Right ventricle myocardium superior (tissue), 1 donor: Measurements from ENCODE around the gene SOAT2. TPM values are rescaled to one million over a fixed set of nuclear protein-coding genes. Genes with fewer than 3 reads are reported as not detected.
"Not testable (repeated sequence)": the region's sequence is repeated elsewhere in the genome, so short reads cannot be mapped to it uniquely, and the experiment has no call there.

Source experiments
- ATAC-seq: fragments of 200-7000 bp; cut with Tn5 transposase; one replicate; pipeline ENCODE4 v1.9.1; 2020; ENCODE audit warnings: mild to moderate bottlenecking; ENCODE audit not compliant: poor library complexity
- DNase-seq: peaks from one replicate; pipeline ENCODE4 v3.0.0-alpha.2; 2020
- intact Hi-C: fragments of 100-400 bp; cut with DNase I; formaldehyde crosslinking; loops from one replicate; pipeline ENCODE4 v1.11.2; 2022
- total RNA-seq: library from RNA; stranded (reverse); fragmentation: NEBNext Ultra II Directional; extraction: Animal tissue kit (Norgen Biotek cat#: 25700); gene quantifications from one replicate; pipeline ENCODE4 v1.2.1, GENCODE V29; 2021
- donor health status: DM: no; HTN: yes; CAD: no; lungs with severe emphysema.

Gene SOAT2
- total RNA-seq, 1 donor from 2014 or later, result not detected

GRCh38 chr12:53098354-53098981 lies 4.8 kb upstream of the SOAT2 start:
- ATAC-seq (peak; percentile 21), DNase-seq (no peak)
- intact Hi-C loops, result loop anchor here (2.0 kb wide), 1 partner anchor 32 kb away; no protein-coding TSS in a partner anchor

DNA sequence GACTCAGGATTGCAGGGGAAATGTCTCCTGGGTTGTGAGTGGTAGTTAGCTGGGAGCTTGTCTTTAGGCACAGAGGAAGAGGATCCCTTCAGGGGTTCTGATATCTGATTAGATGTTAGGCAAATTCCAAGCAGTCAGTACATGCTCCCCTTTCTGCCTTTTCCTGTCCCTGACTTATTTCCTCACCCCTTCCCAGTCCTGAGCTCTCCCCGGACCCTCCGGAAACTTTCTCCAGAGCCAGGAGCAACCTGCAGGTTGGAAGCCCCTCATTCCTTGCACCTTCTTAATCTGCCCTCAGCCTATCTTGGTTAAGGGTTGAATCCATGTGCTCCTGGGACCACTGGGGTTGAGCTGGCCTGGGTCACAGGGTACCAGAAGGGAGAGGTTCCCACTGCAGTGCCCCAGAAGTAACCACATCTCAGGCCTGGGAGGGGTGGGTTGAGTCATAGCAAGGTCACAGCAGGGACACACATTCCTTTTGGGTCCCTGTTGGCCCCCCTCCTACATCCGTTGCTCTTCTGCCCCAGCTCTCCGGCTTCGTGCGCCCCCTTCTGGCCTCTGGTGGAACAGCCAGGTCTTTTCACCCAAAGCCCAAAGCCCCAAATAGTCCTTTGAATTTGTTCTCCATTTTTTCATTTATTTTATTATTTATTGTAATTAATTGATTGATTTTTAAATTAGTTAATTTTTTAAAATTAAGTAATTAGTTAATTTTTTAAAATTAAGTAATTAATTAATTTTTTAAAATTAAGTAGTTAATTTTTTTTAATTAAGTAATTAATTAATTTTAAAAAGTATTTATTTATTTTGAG lies 4.0 kb upstream of the SOAT2 start:
- DNase-seq (peak; percentile 95), ATAC-seq (peak; percentile 78)
- intact Hi-C loops, result loop anchor here (2.0 kb wide), 1 partner anchor 32 kb away; no protein-coding TSS in a partner anchor

DNA sequence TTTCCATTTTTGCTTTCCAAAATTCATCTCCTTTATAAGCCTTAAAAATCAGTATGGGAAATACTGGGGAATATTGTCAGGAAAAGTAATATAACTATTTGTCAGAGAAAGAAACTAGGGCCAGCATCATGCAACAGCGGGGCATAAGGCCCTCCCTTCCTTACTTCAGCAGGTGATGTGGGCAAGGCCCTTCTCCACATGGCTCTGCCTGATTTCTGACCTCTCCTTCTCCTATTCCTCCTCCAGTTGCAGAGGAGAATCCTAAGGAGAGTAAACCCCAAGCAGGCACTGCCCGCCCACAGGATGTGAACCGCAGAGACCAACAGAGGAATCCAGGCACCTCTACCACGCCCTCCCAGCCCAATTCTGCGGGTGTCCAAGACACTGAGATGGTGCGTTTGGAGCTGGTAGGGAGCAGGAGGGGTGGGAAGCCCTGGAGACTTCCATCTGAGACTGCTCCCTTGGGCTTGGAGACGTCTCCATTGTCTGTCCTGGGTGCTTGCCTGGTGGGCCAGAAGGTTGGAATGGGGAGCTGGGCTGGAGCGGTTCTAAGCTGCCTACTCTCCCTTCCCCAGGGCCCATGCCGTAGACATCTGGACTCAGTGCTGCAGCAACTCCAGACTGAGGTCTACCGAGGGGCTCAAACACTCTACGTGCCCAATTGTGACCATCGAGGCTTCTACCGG lies 2.7 kb upstream of the SOAT2 start:
- no peak for ATAC-seq
- no peak for DNase-seq
- intact Hi-C loops, result no loop called here

DNA sequence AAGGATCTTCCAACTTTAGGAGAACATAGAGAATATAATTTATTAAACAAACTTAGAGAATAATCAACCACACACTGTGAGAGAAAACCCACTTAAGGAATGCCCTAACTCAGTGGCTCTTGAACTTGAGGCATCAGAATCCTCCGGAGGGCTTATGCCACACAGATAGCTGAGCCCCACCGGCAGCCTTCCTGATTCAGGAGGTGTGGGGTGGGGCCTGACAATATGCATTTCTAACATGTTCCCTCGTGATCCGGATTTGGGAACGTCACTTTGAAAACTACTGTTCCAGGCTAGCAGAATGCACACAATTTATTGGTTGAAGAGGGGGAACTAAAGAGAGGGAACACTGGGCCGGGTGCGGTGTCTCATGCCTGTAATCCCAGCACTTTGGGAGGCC lies 2.0 kb upstream of the SOAT2 start:
- no peak for ATAC-seq
- intact Hi-C loops, result no loop called here
- no peak for DNase-seq

- intact Hi-C loops, result no loop called here
- no peak for ATAC-seq
- no peak for DNase-seq
Observed at GRCh38 chr12:53101931-53102781, 1.1 kb upstream of the SOAT2 start.

DNA sequence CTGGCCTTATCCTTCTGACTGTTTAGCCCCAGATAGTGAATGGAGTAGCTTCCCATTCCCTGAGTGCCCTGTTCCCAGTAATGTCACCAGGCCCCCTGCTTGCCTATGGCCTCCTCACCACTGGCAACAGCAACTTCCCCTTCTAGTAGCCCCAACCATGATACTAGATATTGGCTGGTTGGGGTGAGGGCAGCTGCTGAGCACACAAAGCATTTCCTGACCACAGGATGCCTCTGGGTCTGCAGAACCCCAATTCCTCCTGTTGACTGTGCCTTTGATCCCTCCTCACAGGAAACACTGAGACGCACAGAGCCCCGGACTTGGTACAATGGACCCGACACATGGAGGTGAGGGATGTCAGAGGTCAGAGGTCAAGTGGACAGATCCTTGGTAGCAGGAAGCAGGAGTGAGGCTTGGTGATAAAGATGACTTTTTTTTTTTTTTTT lies 597 bp downstream of the SOAT2 start:
- ATAC-seq, result no peak
- DNase-seq, result no peak
- intact Hi-C loops, result no loop called here

GRCh38 chr12:53105256-53105655 lies 2.0 kb downstream of the SOAT2 start:
- intact Hi-C loops, result no loop called here
- ATAC-seq (no peak), DNase-seq (no peak)

DNA sequence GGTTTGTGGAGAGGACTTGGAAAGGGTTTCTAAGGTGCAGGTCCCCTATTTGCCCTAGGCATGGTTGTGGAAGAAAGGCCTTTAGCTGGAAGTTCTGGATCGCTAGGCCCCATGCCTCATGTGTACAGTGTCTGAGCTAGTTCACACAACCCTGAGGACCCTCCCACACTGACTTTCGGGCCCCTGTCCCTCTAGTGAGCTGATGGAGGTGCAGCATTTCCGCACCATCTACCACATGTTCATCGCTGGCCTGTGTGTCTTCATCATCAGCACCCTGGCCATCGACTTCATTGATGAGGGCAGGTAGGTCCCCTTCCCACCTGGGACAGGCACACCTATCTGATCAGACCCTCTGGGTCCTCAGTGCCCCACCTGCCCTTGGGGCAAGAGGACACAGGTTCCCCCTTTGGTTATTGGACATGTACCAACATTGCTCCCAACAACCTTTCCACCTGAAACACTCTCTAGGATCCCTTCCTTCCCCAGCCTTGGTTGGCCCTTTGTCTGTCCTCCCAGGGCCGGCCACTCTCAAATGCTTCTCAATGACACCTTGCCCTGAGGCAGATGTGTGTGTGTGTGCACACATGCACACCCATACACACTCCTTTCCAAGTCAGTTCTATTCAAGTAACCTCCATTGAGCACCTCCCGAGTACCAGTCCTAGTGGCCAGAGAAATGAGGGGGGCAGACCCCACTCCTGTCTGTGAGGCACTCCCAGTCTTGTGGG lies 2.6 kb downstream of the SOAT2 start:
- DNase-seq, result no peak
- intact Hi-C loops, result no loop called here
- ATAC-seq, result no peak

- intact Hi-C loops, result no loop called here
- ATAC-seq (no peak), DNase-seq (no peak)
Observed at GRCh38 chr12:53107122-53107521, 3.8 kb downstream of the SOAT2 start.

DNA sequence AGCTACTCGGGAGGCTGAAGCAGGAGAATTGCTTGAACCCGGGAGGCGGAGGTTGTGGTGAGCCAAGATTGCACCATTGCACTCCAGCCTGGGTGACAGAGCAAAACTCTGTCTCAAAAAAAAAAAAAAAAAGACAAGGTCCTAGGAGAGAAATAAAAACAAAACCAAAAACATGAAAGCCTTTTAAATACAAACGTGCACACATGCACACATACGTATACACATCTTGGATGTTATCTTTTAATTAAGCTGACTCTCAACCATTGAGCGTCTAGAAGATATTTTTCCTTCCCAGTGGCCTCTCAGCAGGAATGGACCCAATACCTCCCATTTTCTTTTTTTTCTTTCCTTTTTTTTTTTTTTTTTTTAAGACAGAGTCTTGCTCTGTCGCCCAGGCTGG lies 9.1 kb downstream of the SOAT2 start:
- ATAC-seq, DNase-seq, intact Hi-C loops: not testable (repeated sequence)

- no peak for ATAC-seq
Observed at GRCh38 chr12:53113136-53113705, 9.9 kb downstream of the SOAT2 start.

DNA sequence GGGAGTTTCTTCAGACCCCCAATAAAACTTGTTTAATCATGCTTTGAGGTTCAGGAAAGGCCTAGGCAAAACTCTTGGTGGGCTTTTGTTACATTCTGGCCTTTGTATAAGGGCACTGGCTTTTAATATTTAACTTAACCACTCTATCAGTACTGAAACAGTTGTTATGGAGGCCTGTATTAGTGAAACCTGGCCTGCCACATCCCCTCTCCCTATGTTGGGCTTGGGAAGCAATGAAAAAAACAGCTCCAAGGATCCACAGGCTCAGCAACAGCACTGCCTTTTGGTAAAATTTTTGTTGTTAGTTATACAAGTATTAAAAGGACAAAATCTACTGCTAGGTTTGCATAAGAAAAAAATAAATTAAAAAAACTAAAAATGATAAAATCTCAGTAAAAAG lies 10.7 kb downstream of the SOAT2 start:
- ATAC-seq (no peak), DNase-seq (no peak)
- intact Hi-C loops, result no loop called here

More at GRCh38 chr12:53113136-53113705, 9.9 kb downstream of the SOAT2 start:
- intact Hi-C loops, result no loop called here
- no peak for DNase-seq

GRCh38 chr12:53115112-53115890 lies 12.0 kb downstream of the SOAT2 start:
- DNase-seq (no peak), ATAC-seq (peak; percentile 11)
- intact Hi-C loops, result no loop called here

DNA sequence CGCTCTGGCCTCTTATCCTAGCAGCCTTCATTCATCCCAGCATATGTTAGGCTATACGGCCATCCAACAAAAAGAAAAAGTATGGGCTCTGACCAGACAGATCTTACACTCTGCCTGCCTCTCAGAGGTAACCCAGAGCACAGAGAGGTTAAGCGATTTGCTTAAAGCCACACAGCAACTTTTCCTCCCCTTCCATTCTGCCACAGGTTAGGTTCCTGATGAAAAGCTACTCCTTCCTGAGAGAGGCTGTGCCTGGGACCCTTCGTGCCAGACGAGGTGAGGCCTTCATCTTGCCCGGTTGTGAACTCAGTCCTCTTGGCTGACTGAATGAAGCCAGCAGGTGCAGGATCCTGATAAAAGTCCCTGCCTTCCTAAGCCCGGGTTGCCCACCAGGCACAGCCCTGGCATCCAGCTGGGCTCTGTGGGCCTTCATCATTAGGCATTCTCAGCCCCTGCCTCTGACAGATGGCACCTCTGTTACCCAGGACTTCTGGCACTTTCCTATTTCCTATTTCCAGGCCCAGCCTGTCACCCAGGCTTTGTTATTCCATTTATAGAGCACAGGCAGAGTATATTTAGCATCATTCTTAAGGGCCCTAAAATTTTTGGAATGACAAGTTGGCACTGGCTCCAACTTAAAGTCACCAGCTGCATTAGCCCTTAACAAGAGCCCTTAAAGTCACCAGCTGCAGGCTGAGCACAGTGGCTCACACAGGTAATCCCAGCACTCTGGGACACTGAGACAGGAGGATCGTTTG lies 12.8 kb downstream of the SOAT2 start:
- ATAC-seq (peak; percentile 89), DNase-seq (no peak)
- intact Hi-C loops, result no loop called here

- no peak for ATAC-seq
- intact Hi-C loops, result no loop called here
- DNase-seq, result no peak
Observed at GRCh38 chr12:53118751-53119300, 15.5 kb downstream of the SOAT2 start.
